8988T (cell line): ENCODE measurements around the gene DAPK3.
"Not testable (repeated sequence)": the region's sequence is repeated elsewhere in the genome, so short reads cannot be mapped to it uniquely, and the experiment has no call there.

Source experiments
- DNase-seq: peaks from one replicate; pipeline ENCODE4 v3.0.0; 2011

The DAPK3 gene

GRCh38 chr19:3977242-3978143 lies 6.6 kb upstream of the DAPK3 start:
- DNase-seq = no peak

- DNase-seq = no peak
Measured at GRCh38 chr19:3976495-3977241, 5.8 kb upstream of the DAPK3 start.

GRCh38 chr19:3975637-3976087 lies 4.8 kb upstream of the DAPK3 start:
- peak; percentile 6 for DNase-seq

- no peak for DNase-seq
Measured at GRCh38 chr19:3975144-3975543, 4.2 kb upstream of the DAPK3 start.

- DNase-seq = no peak
Measured at GRCh38 chr19:3970313-3970807, 539 bp downstream of the DAPK3 start.

GRCh38 chr19:3969435-3970312 lies 1.2 kb downstream of the DAPK3 start:
- DNase-seq = no peak

GRCh38 chr19:3968556-3969434 lies 2.1 kb downstream of the DAPK3 start:
- peak; percentile 77 for DNase-seq

GRCh38 chr19:3967983-3968382 lies 2.9 kb downstream of the DAPK3 start:
- DNase-seq = not testable (repeated sequence)

GRCh38 chr19:3966051-3967017 lies 4.6 kb downstream of the DAPK3 start:
- no peak for DNase-seq

GRCh38 chr19:3964256-3965194 lies 6.4 kb downstream of the DAPK3 start:
- DNase-seq = no peak

- DNase-seq = no peak
Measured at GRCh38 chr19:3963458-3964255, 7.2 kb downstream of the DAPK3 start.

GRCh38 chr19:3961007-3961406 lies 9.9 kb downstream of the DAPK3 start:
- no peak for DNase-seq

GRCh38 chr19:3959766-3960131 lies 11.2 kb downstream of the DAPK3 start:
- no peak for DNase-seq

GRCh38 chr19:3958836-3959765 lies 11.8 kb downstream of the DAPK3 start:
- no peak for DNase-seq

- DNase-seq = no peak
Measured at GRCh38 chr19:3955688-3956087, 15.2 kb downstream of the DAPK3 start.

GRCh38 chr19:3955276-3955675 lies 15.6 kb downstream of the DAPK3 start:
- not testable (repeated sequence) for DNase-seq

GRCh38 chr19:3954107-3954506 lies 16.8 kb downstream of the DAPK3 start:
- DNase-seq = no peak
